ENCODE measurements around the gene THRB.

GRCh38 chr3:24533561-24534193 is 39.0 kb upstream of the THRB start:
- TF ChIP-seq CTCF (IDR thresholded peaks at IDR 0.05) = no peak
- no peak for TF ChIP-seq EP300 (IDR thresholded peaks at IDR 0.05)
- no peak for TF ChIP-seq POLR2A (IDR thresholded peaks at IDR 0.05)
